ENCODE measurements around the gene PPP2R5B. TPM values are rescaled to one million over a fixed set of nuclear protein-coding genes. Genes with fewer than 3 reads are reported as not detected.

The PPP2R5B gene
- total RNA-seq, 1 experiment from 2014 or later: 8.4 TPM

Small RNA genes lying within 50 kb of the gene (small RNA-seq; reads per million reads assigned to genes)
- gene MIR6749: 0 reads per million in 2 experiments
- gene MIR6750: 0 reads per million in 2 experiments

Other genes with a start within 250 kb of the PPP2R5B start
- 0.43 and 0.77 TPM in 2 replicates for gene NRXN2, start 201.5 kb upstream of the PPP2R5B start, total RNA-seq (2014; rRNA removed; shearing (Covaris generic))
- gene RASGRP2, start 180.5 kb upstream of the PPP2R5B start, total RNA-seq (2014; rRNA removed; shearing (Covaris generic)): 0.19 TPM in 1 of 2 replicates, not detected in the other
- 0.05 and 0.08 TPM in 2 replicates for gene PYGM, start 164.7 kb upstream of the PPP2R5B start, total RNA-seq (2014; rRNA removed; shearing (Covaris generic))
- 53.3 and 57.4 TPM in 2 replicates for gene SF1, start 146.1 kb upstream of the PPP2R5B start, total RNA-seq (2014; rRNA removed; shearing (Covaris generic))
- 14.9 and 16.3 TPM in 2 replicates for gene MAP4K2, start 121.5 kb upstream of the PPP2R5B start, total RNA-seq (2014; rRNA removed; shearing (Covaris generic))
- 8.5 and 9.1 TPM in 2 replicates for gene MEN1, start 114.1 kb upstream of the PPP2R5B start, total RNA-seq (2014; rRNA removed; shearing (Covaris generic))
- 1.1 and 1.6 TPM in 2 replicates for gene CDC42BPG, start 80.0 kb upstream of the PPP2R5B start, total RNA-seq (2014; rRNA removed; shearing (Covaris generic))
- 9.7 and 12.6 TPM in 2 replicates for gene EHD1, start 46.1 kb upstream of the PPP2R5B start, total RNA-seq (2014; rRNA removed; shearing (Covaris generic))
- 5.2 and 8.1 TPM in 2 replicates for gene ATG2A, start 7.5 kb upstream of the PPP2R5B start, total RNA-seq (2014; rRNA removed; shearing (Covaris generic))
- not detected in 2 replicates for gene GPHA2, start 11.2 kb downstream of the PPP2R5B start, total RNA-seq (2014; rRNA removed; shearing (Covaris generic))
- gene MAJIN, start 47.4 kb downstream of the PPP2R5B start, total RNA-seq (2014; rRNA removed; shearing (Covaris generic)): not detected in 2 replicates
- gene BATF2, start 72.3 kb downstream of the PPP2R5B start, total RNA-seq (2014; rRNA removed; shearing (Covaris generic)): 0.43 and 0.45 TPM in 2 replicates
- 88.5 and 88.6 TPM in 2 replicates for gene ARL2, start 89.5 kb downstream of the PPP2R5B start, total RNA-seq (2014; rRNA removed; shearing (Covaris generic))
- gene SNX15, start 102.8 kb downstream of the PPP2R5B start, total RNA-seq (2014; rRNA removed; shearing (Covaris generic)): 6.2 and 7.4 TPM in 2 replicates
- 4.7 and 4.8 TPM in 2 replicates for gene SAC3D1, start 116.5 kb downstream of the PPP2R5B start, total RNA-seq (2014; rRNA removed; shearing (Covaris generic))
- gene NAALADL1, start 133.9 kb downstream of the PPP2R5B start, total RNA-seq (2014; rRNA removed; shearing (Covaris generic)): not detected in 2 replicates
- 18.8 and 21.7 TPM in 2 replicates for gene CDCA5, start 159.4 kb downstream of the PPP2R5B start, total RNA-seq (2014; rRNA removed; shearing (Covaris generic))
- 22.2 and 23.8 TPM in 2 replicates for gene ZFPL1, start 159.5 kb downstream of the PPP2R5B start, total RNA-seq (2014; rRNA removed; shearing (Covaris generic))
- 86.9 and 92.9 TPM in 2 replicates for gene VPS51, start 171.5 kb downstream of the PPP2R5B start, total RNA-seq (2014; rRNA removed; shearing (Covaris generic))
- gene TM7SF2, start 187.2 kb downstream of the PPP2R5B start, total RNA-seq (2014; rRNA removed; shearing (Covaris generic)): 3.4 and 5.3 TPM in 2 replicates
- gene ZNHIT2, start 193.0 kb downstream of the PPP2R5B start, total RNA-seq (2014; rRNA removed; shearing (Covaris generic)): 7.5 and 8.1 TPM in 2 replicates
- gene FAU, start 197.4 kb downstream of the PPP2R5B start, total RNA-seq (2014; rRNA removed; shearing (Covaris generic)): 196 and 229 TPM in 2 replicates
- 52.2 and 53.9 TPM in 2 replicates for gene MRPL49, start 197.6 kb downstream of the PPP2R5B start, total RNA-seq (2014; rRNA removed; shearing (Covaris generic))
- 8.9 and 12.2 TPM in 2 replicates for gene SYVN1, start 209.8 kb downstream of the PPP2R5B start, total RNA-seq (2014; rRNA removed; shearing (Covaris generic))
- not detected in 2 replicates for gene SPDYC, start 245.5 kb downstream of the PPP2R5B start, total RNA-seq (2014; rRNA removed; shearing (Covaris generic))